HepG2 (cell line): ENCODE results near the gene GNG12. TPM values are rescaled to one million over a fixed set of nuclear protein-coding genes. Genes with fewer than 3 reads are reported as not detected.
A peak's percentile ranks its signal among the peaks of the same experiment; 100 is the strongest.

Experiments used
- ATAC-seq: fragments of 200-7000 bp; cut with Tn5 transposase; 3 replicates; pipeline ENCODE4 v1.9.1; 2020; ENCODE audit warnings: mild to moderate bottlenecking, moderate library complexity
- BruUV-seq: library from RNA; stranded (reverse); fragments of 400-500 nt; replicated peaks from 2 replicates; lab custom pipeline; 2021; lab: Mats Ljungman, UMichigan
- CTCF ChIA-PET: fragments of 300-600 bp; formaldehyde crosslinking; extraction: SDS; loops from one replicate; lab custom pipeline; 2021; ENCODE audit warnings: low total read pairs, inconsistent platforms, low intra/inter-chr PET ratio; lab: Yijun Ruan, JAX
- POLR2A ChIA-PET: fragments of 350-600 bp; sonication (Branson Sonifier 250); formaldehyde crosslinking; loops from one replicate; lab custom pipeline; 2020; ENCODE audit warnings: antibody characterized with exemption, inconsistent platforms; lab: Yijun Ruan, JAX
- DNase-seq: peaks from one replicate; pipeline ENCODE4 v3.0.0-alpha.2; 2015; ENCODE audit warnings: low spot score
- FAIRE-seq: peaks from 3 replicates; lab custom pipeline; 2011; peaks lifted over from hg19 to GRCh38; lab: Jason Lieb, UNC
- H2AFZ ChIP-seq: one replicate; pipeline ENCODE4 v1.6.1; 2011; ENCODE audit warnings: low read length, inconsistent platforms
- H3K27ac ChIP-seq: fragments of 300-600 bp; 3 replicates; pipeline ENCODE4 v1.8.0; 2011; ENCODE audit warnings: mixed run types, mild to moderate bottlenecking, mixed read lengths, low read length, inconsistent platforms; ENCODE audit not compliant: insufficient read depth; ENCODE audit errors: extremely low read length
- H3K27me3 ChIP-seq, 2 experiments: fragments of 200-600 bp in 1 of 2; 2 replicates in 1 of 2; 3 replicates in 1 of 2; pipeline versions ENCODE4 v1.6.0 to v1.8.0; 2011; ENCODE audit warnings: low read length in 2 of 2, mild to moderate bottlenecking in 2 of 2, moderate library complexity in 2 of 2, inconsistent platforms in 1 of 2; ENCODE audit not compliant: insufficient read depth in 2 of 2, control insufficient read depth in 1 of 2
- H3K36me3 ChIP-seq, 2 experiments: fragments of 200-600 bp in 1 of 2; replicated peaks in 1 of 2; 2 replicates in 1 of 2; 3 replicates in 1 of 2; pipeline versions ENCODE4 v1.5.1 to v1.8.0; 2011; ENCODE audit warnings: low read length in 2 of 2, inconsistent platforms in 1 of 2; ENCODE audit not compliant: insufficient read depth in 2 of 2, control insufficient read depth in 1 of 2
- H3K4me1 ChIP-seq: 2 replicates; pipeline ENCODE4 v1.5.1; 2012; ENCODE audit warnings: low read length, inconsistent platforms; ENCODE audit not compliant: insufficient read depth
- H3K4me2 ChIP-seq: 2 replicates; pipeline ENCODE4 v1.6.0; 2011; ENCODE audit warnings: low read depth, low read length, inconsistent platforms
- H3K4me3 ChIP-seq, 3 experiments: fragments of 200-600 bp in 1 of 3; sonication (generic), shearing (Covaris generic) in 1 of 3; replicated peaks in 1 of 3; 2 replicates each; pipeline ENCODE4 v1.5.1; 2011 to 2016; ENCODE audit warnings: low read length in 3 of 3, inconsistent platforms in 2 of 3, low read depth in 2 of 3, mild to moderate bottlenecking in 2 of 3, control low read depth in 1 of 3, mixed read lengths in 1 of 3; ENCODE audit not compliant: insufficient read depth in 1 of 3
- H3K79me2 ChIP-seq: one replicate; pipeline ENCODE4 v1.6.1; 2011; ENCODE audit warnings: low read length, inconsistent platforms; ENCODE audit not compliant: insufficient read depth
- H3K9ac ChIP-seq: 2 replicates; pipeline ENCODE4 v1.6.0; 2011; ENCODE audit warnings: mild to moderate bottlenecking, low read depth, low read length, inconsistent platforms; ENCODE audit not compliant: insufficient read depth
- H3K9me3 ChIP-seq: 2 replicates; pipeline ENCODE4 v1.5.1; 2012; ENCODE audit warnings: mild to moderate bottlenecking, low read length
- H4K20me1 ChIP-seq: 2 replicates; pipeline ENCODE4 v1.6.0; 2011; ENCODE audit warnings: inconsistent platforms, mild to moderate bottlenecking, low read length, moderate library complexity; ENCODE audit not compliant: insufficient read depth
- ZNF121 ChIP-seq: sonication (generic); formaldehyde crosslinking; IDR thresholded peaks from 2 replicates; pipeline ENCODE4 v1.5.0; 2020; ENCODE audit warnings: mild to moderate bottlenecking, missing genetic modification reagents
- ZNF276 ChIP-seq: sonication (generic); formaldehyde crosslinking; IDR thresholded peaks from 2 replicates; pipeline ENCODE4 v1.4.0; 2020; ENCODE audit warnings: mild to moderate bottlenecking, low read depth, missing genetic modification reagents
- in situ Hi-C: cut with HindIII; loops from 2 replicates; pipeline ENCODE4 v1.10.0; 2017; ENCODE audit warnings: low pct_unique_long_range_greater_than_20kb; ENCODE audit not compliant: extremely low pct_ligation_motif_present
- intact Hi-C: fragments of 100-400 bp; cut with micrococcal nuclease; formaldehyde crosslinking; loops from one replicate; pipeline ENCODE4 v1.10.0; 2022; ENCODE audit not compliant: unreplicated experiment
- polyA plus RNA-seq, 8 experiments: library from polyadenylated mRNA; depleted of rRNA in 3 of 8; stranded (reverse) in 7 of 8; unstranded in 1 of 8; fragments of >200 nt; fragmentation: Illumina TruSeq in 4 of 8; extraction: Trizol in 4 of 8; gene quantifications; 2 replicates each; pipeline versions ENCODE4 v1.2.1 to v1.2.3, GENCODE V29; 2011 to 2016; ENCODE audit warnings: low read depth in 4 of 8, missing spikeins in 1 of 8, mixed read lengths in 1 of 8; ENCODE audit not compliant: insufficient read depth in 1 of 8
- total RNA-seq, 5 experiments: library from RNA; depleted of rRNA; stranded (reverse); fragments of >200 nt; fragmentation: Illumina TruSeq; extraction: Trizol; gene quantifications; 2 replicates each; pipeline ENCODE4 v1.2.3, GENCODE V29; 2016; ENCODE audit warnings: low read depth in 1 of 5
- TF ChIP-seq, protein P1 (sequence below): sonication (generic); formaldehyde crosslinking; IDR thresholded peaks from 2 replicates; pipeline ENCODE4 v1.4.0; 2020; ENCODE audit warnings: mild to moderate bottlenecking, missing genetic modification reagents
- TF ChIP-seq, protein P2 (sequence below): sonication (generic); formaldehyde crosslinking; IDR thresholded peaks from 2 replicates; pipeline ENCODE4 v1.8.0; 2022; ENCODE audit warnings: mild to moderate bottlenecking, missing genetic modification reagents, moderate library complexity

GNG12 gene
- total and polyA plus RNA-seq, 2 of the 13 experiments (the other 11 are each of a cell fraction or from before 2014, with no cell fraction given) = 0.11 TPM

- TF ChIP-seq ZNF276 = no peak
- 0 out of 2 replicates have a peak, but pooled peaks have one; percentile 31 for TF ChIP-seq ZNF121 (CRISPR knock-in tag)
Measured at GRCh38 chr1:67832737-67833601, at the start of gene GNG12 (continued).

- Histone ChIP-seq H3K27ac (no peak overlapping the region), H3K4me2 (no peak overlapping the region), H3K36me3 (no peaks in the 10 kb centered on the region), H3K4me3 (no peak overlapping the region), H3K27me3 (no peaks in the 10 kb centered on the region), H3K9me3 (no peaks in the 10 kb centered on the region), H4K20me1 (no peaks in the 10 kb centered on the region), H3K4me1 (no peaks in the 10 kb centered on the region), H3K79me2 (no peaks in the 10 kb centered on the region), H2AFZ (no peak overlapping the region), H3K9ac (no peak overlapping the region)
- in situ Hi-C loops = no loop called here
- intact Hi-C loops = no loop called here
- POLR2A ChIA-PET = no interaction called here
- ATAC-seq = no peak
- FAIRE-seq = no peak
- CTCF ChIA-PET = no interaction called here
- no peak for DNase-seq
- BruUV-seq = no TSS peak
- TF ChIP-seq, protein P1, sequence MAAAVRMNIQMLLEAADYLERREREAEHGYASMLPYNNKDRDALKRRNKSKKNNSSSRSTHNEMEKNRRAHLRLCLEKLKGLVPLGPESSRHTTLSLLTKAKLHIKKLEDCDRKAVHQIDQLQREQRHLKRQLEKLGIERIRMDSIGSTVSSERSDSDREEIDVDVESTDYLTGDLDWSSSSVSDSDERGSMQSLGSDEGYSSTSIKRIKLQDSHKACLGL (CRISPR knock-in tag) = no peak
- TF ChIP-seq, protein P2, sequence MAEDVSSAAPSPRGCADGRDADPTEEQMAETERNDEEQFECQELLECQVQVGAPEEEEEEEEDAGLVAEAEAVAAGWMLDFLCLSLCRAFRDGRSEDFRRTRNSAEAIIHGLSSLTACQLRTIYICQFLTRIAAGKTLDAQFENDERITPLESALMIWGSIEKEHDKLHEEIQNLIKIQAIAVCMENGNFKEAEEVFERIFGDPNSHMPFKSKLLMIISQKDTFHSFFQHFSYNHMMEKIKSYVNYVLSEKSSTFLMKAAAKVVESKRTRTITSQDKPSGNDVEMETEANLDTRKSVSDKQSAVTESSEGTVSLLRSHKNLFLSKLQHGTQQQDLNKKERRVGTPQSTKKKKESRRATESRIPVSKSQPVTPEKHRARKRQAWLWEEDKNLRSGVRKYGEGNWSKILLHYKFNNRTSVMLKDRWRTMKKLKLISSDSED (CRISPR knock-in tag) = no peak
Measured at GRCh38 chr1:67882196-67882958, 49.1 kb upstream of the GNG12 start.
